Psoas muscle (tissue), 8 donors: ENCODE results near the gene NT5DC1. TPM values are rescaled to one million over a fixed set of nuclear protein-coding genes. Genes with fewer than 3 reads are reported as not detected.

Source experiments
- ATAC-seq, 4 donors: fragments of 200-7000 bp; cut with Tn5 transposase; one replicate each; pipeline ENCODE4 v1.9.1; 2020; ENCODE audit warnings: moderate library complexity in 3 of 4, mild to moderate bottlenecking in 2 of 4
- DNase-seq, 2 donors: peaks; one replicate each; pipeline ENCODE4 v3.0.0-alpha.2; 2020
- H3K27ac ChIP-seq: fragments of 200-600 bp; one replicate; pipeline ENCODE4 v1.8.0; 2022
- H3K27me3 ChIP-seq, 3 donors: fragments of 200-600 bp in 1 of 3; one replicate each; pipeline versions ENCODE4 v1.6.1 to v1.8.0; 2013 to 2022; ENCODE audit warnings: low read length in 2 of 3, mild to moderate bottlenecking in 2 of 3, moderate library complexity in 1 of 3; ENCODE audit not compliant: insufficient read depth in 3 of 3
- H3K36me3 ChIP-seq, 2 donors: fragments of 200-600 bp in 1 of 2; one replicate each; pipeline versions ENCODE4 v1.6.1 to v1.8.0; 2013 to 2022; ENCODE audit warnings: low read depth in 1 of 2, mild to moderate bottlenecking in 1 of 2, moderate library complexity in 1 of 2; ENCODE audit not compliant: insufficient read depth in 1 of 2
- H3K4me1 ChIP-seq: fragments of 200-600 bp; one replicate; pipeline ENCODE4 v1.8.0; 2022
- H3K4me3 ChIP-seq: fragments of 200-600 bp; one replicate; pipeline ENCODE4 v1.8.0; 2022; ENCODE audit warnings: mild to moderate bottlenecking
- H3K9me3 ChIP-seq: fragments of 200-600 bp; one replicate; pipeline ENCODE4 v1.8.0; 2022
- CTCF ChIP-seq: fragments of 200-600 bp; IDR thresholded peaks from one replicate; pipeline ENCODE4 v1.8.0; 2022; ENCODE audit warnings: antibody characterized with exemption
- WGBS, 3 donors: extraction: QIAGEN DNeasy Blood & Tissue Kit; methylation state at CpG; one replicate each; pipeline versions ENCODE4 v1.1.6 to v1.1.7; 2013; 5-methylcytosine and 5-hydroxymethylcytosine counted together
- intact Hi-C, 2 donors: fragments of 100-400 bp; cut with DNase I; formaldehyde crosslinking; loops; one replicate each; pipeline versions ENCODE4 v1.11.0 to v1.14.2; 2022
- polyA plus RNA-seq, 3 donors: library from polyadenylated mRNA; stranded (reverse); fragments of 200-250 nt; gene quantifications; one replicate each; pipeline ENCODE4 v1.2.3, GENCODE V29; 2013
- total RNA-seq, 4 donors: library from RNA; stranded (reverse); fragmentation: NEBNext Ultra II Directional in 2 of 4; extraction: Animal tissue kit (Norgen Biotek cat#: 25700) in 2 of 4; gene quantifications; one replicate each; pipeline versions ENCODE4 v1.2.1 to v1.2.4, GENCODE V29; 2021 to 2023
- donor health status: healthy with polysubstance abuse.
- donor health status: DM: no; HTN: no; CAD: no; lungs with moderate emphysema.
- donor health status: Bipolar disorder and iron deficiency.
- donor health status: healthy.
- donor health status: DM: yes; HTN: yes; CAD: no.
- donor health status: DM: no; HTN: no; CAD: no.
- donor health status: DM: no; HTN: no; CAD: no.
- donor health status: DM: yes; HTN: yes; CAD: no.

The NT5DC1 gene
- total and polyA plus RNA-seq, 7 donors: 4.6 to 30.9 (median 26.7) TPM

GRCh38 chr6:116244284-116244683 is 143.6 kb downstream of the NT5DC1 start:
- Histone ChIP-seq H3K27me3 (no peaks in the 10 kb centered on the region), H3K4me1 (no peaks in the 10 kb centered on the region), H3K4me3 (no peak overlapping the region), H3K36me3 (peaks cover 2 to 25% of the 10 kb centered on the region in 2 donors), H3K9me3 (no peaks in the 10 kb centered on the region), H3K27ac (no peak overlapping the region)
- WGBS, 3 donors: 89 to 96% (median 95%) methylated on average over 4 of the region's 4 CpGs
- ATAC-seq (no peak), DNase-seq (no peak)
- intact Hi-C loops: no loop called here
- TF ChIP-seq CTCF: no peak

GRCh38 chr6:116246089-116246488 is 145.4 kb downstream of the NT5DC1 start:
- intact Hi-C loops: no loop called here
- no peak for TF ChIP-seq CTCF
- H3K4me1 ChIP-seq: peaks cover 10% of the 10 kb centered on the region
- H3K27ac ChIP-seq: no peak overlapping the region
- DNase-seq (no peak), ATAC-seq (no peak)
- no peaks in the 10 kb centered on the region for H3K9me3 ChIP-seq
- peaks cover 2 to 21% of the 10 kb centered on the region in 2 donors for H3K36me3 ChIP-seq
- no peak overlapping the region for H3K4me3 ChIP-seq
- H3K27me3 ChIP-seq: no peaks in the 10 kb centered on the region
- 92 to 94% (median 93%) methylated on average over 4 of the region's 4 CpGs for WGBS, 3 donors

- Histone ChIP-seq H3K27ac (no peak overlapping the region), H3K36me3 (peaks cover 2 to 21% of the 10 kb centered on the region in 2 donors), H3K27me3 (no peaks in the 10 kb centered on the region), H3K4me3 (no peak overlapping the region), H3K9me3 (no peaks in the 10 kb centered on the region), H3K4me1 (peaks cover 10% of the 10 kb centered on the region)
- intact Hi-C loops: no loop called here
- ATAC-seq (no peak), DNase-seq (no peak)
- TF ChIP-seq CTCF: no peak
Measured at GRCh38 chr6:116247285-116247684, 146.6 kb downstream of the NT5DC1 start.

- Histone ChIP-seq H3K36me3 (peaks cover 2 to 14% of the 10 kb centered on the region in 2 donors), H3K9me3 (no peaks in the 10 kb centered on the region), H3K27ac (no peak overlapping the region), H3K4me1 (peaks cover 13% of the 10 kb centered on the region), H3K27me3 (no peaks in the 10 kb centered on the region), H3K4me3 (no peak overlapping the region)
- ATAC-seq (no peak), DNase-seq (no peak)
- intact Hi-C loops: no loop called here
- no peak for TF ChIP-seq CTCF
- WGBS, 3 donors: 92 to 97% (median 94%) methylated on average over 2 of the region's 2 CpGs
Measured at GRCh38 chr6:116248577-116248976, 147.9 kb downstream of the NT5DC1 start.
